ENCODE results near the gene GPRIN3.

DNA sequence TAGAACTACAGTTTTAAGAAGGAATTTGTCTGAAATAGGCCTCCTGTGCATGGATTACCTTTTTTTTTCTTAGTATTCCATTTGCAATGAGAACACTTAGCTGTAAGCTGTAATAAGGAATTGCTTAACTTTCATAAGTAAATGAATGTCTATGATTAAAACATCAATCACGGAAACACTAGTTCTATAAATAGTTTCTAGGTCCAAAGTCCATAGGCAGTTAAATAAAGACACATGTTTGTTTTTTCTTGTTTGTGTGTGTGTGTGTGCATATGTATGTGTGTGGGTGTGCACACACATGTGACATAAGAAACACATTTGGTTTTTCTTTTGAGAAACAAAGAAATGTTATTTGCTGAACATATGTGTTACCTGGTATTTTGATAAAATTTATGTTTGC, 11.2 kb downstream of the GPRIN3 start:
- TF ChIP-seq, protein P1, sequence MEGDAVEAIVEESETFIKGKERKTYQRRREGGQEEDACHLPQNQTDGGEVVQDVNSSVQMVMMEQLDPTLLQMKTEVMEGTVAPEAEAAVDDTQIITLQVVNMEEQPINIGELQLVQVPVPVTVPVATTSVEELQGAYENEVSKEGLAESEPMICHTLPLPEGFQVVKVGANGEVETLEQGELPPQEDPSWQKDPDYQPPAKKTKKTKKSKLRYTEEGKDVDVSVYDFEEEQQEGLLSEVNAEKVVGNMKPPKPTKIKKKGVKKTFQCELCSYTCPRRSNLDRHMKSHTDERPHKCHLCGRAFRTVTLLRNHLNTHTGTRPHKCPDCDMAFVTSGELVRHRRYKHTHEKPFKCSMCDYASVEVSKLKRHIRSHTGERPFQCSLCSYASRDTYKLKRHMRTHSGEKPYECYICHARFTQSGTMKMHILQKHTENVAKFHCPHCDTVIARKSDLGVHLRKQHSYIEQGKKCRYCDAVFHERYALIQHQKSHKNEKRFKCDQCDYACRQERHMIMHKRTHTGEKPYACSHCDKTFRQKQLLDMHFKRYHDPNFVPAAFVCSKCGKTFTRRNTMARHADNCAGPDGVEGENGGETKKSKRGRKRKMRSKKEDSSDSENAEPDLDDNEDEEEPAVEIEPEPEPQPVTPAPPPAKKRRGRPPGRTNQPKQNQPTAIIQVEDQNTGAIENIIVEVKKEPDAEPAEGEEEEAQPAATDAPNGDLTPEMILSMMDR (optimal IDR thresholded peaks at IDR 0.05 in 1 of 3, IDR thresholded peaks at IDR 0.05 in 1 of 3, conservative IDR thresholded peaks at IDR 0.05 in 1 of 3; ENCODE audit: extremely low read depth in 1 of 3, insufficient read depth in 2 of 3, low read length in 3 of 3) = no peak
- no peak for TF ChIP-seq EZH2 (IDR thresholded peaks at IDR 0.05; ENCODE audit: low read length)

All from keratinocyte (primary cell).